ENCODE measurements around the gene SIPA1L3. TPM values are rescaled to one million over a fixed set of nuclear protein-coding genes. Genes with fewer than 3 reads are reported as not detected.
A peak's percentile ranks its signal among the peaks of the same experiment; 100 is the strongest.

Gene SIPA1L3
- total and polyA plus RNA-seq, 2 experiments from 2014 or later = 15.7 to 54.1 TPM

DNA sequence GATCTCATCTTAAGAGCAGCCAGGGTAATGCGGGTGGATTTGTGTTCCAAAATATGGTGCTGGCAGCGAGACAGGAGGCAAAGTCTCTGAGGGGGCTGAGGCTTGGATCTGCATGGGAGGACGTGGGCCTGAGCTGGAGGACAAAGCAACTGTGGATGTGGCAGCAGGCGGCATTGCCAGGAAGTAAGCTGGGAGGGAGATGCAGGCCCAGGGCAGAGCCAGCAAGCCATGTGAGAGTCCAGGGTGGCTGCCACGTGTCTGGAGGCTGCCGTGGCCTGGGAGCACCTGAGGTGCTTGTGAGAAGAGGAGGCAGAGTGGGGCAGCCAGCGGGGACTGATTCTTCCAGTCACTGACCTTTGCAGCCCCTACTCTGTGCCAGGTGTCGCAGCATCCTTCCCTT lies 265.0 kb downstream of the SIPA1L3 start (continued):
- TF ChIP-seq, protein P1, sequence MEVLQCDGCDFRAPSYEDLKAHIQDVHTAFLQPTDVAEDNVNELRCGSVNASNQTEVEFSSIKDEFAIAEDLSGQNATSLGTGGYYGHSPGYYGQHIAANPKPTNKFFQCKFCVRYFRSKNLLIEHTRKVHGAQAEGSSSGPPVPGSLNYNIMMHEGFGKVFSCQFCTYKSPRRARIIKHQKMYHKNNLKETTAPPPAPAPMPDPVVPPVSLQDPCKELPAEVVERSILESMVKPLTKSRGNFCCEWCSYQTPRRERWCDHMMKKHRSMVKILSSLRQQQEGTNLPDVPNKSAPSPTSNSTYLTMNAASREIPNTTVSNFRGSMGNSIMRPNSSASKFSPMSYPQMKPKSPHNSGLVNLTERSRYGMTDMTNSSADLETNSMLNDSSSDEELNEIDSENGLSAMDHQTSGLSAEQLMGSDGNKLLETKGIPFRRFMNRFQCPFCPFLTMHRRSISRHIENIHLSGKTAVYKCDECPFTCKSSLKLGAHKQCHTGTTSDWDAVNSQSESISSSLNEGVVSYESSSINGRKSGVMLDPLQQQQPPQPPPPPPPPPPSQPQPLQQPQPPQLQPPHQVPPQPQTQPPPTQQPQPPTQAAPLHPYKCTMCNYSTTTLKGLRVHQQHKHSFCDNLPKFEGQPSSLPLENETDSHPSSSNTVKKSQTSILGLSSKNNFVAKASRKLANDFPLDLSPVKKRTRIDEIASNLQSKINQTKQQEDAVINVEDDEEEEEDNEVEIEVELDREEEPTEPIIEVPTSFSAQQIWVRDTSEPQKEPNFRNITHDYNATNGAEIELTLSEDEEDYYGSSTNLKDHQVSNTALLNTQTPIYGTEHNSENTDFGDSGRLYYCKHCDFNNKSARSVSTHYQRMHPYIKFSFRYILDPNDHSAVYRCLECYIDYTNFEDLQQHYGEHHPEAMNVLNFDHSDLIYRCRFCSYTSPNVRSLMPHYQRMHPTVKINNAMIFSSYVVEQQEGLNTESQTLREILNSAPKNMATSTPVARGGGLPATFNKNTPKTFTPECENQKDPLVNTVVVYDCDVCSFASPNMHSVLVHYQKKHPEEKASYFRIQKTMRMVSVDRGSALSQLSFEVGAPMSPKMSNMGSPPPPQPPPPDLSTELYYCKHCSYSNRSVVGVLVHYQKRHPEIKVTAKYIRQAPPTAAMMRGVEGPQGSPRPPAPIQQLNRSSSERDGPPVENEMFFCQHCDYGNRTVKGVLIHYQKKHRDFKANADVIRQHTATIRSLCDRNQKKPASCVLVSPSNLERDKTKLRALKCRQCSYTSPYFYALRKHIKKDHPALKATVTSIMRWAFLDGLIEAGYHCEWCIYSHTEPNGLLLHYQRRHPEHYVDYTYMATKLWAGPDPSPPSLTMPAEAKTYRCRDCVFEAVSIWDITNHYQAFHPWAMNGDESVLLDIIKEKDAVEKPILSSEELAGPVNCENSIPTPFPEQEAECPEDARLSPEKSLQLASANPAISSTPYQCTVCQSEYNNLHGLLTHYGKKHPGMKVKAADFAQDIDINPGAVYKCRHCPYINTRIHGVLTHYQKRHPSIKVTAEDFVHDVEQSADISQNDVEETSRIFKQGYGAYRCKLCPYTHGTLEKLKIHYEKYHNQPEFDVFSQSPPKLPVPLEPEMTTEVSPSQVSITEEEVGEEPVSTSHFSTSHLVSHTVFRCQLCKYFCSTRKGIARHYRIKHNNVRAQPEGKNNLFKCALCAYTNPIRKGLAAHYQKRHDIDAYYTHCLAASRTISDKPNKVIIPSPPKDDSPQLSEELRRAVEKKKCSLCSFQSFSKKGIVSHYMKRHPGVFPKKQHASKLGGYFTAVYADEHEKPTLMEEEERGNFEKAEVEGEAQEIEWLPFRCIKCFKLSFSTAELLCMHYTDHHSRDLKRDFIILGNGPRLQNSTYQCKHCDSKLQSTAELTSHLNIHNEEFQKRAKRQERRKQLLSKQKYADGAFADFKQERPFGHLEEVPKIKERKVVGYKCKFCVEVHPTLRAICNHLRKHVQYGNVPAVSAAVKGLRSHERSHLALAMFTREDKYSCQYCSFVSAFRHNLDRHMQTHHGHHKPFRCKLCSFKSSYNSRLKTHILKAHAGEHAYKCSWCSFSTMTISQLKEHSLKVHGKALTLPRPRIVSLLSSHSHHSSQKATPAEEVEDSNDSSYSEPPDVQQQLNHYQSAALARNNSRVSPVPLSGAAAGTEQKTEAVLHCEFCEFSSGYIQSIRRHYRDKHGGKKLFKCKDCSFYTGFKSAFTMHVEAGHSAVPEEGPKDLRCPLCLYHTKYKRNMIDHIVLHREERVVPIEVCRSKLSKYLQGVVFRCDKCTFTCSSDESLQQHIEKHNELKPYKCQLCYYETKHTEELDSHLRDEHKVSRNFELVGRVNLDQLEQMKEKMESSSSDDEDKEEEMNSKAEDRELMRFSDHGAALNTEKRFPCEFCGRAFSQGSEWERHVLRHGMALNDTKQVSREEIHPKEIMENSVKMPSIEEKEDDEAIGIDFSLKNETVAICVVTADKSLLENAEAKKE (CRISPR knock-in tag; IDR thresholded peaks at IDR 0.05) = no peak

DNA sequence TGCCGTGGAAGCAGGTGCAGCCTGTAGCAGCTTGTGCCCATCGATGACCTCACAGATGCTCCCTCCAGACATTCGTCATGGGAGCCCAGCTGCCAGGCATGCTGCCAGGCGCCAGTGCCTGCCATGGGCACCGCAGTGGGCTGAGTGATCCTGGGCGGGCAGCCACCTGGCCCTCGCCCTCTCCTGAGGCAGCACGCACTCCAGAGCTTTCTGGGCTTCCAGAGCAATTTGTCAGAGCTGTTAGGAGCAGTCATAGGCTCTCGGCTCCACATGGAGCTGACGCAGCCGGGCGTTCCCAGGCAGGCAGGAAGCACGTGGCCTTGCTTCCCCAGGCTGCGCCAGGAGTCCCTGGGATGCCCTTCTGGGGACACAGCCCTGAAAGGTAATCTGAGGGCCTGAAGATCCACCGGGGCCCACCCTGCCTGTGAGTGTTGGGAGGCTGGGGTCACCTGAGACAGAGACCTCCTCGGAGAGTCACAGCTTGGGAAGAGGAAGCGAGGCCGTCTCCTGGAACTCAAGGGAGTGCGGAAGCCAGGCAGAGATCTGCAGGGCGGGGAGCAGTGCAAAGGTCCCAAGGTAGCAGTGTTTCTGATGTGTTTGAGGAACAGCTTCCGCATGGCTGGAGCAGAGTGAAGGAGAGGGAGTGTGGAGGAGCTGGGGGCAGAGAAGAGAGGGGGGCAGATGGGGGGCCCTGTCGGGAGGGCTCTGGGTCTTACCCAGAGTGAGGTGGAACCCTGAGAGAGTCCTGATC lies 266.5 kb downstream of the SIPA1L3 start:
- no peak overlapping the region for H3K4me3 ChIP-seq
- H3K27me3 ChIP-seq (ENCODE audit: insufficient read depth) = no peaks in the 10 kb centered on the region
- H3K27me3 Mint-ChIP-seq (ENCODE audit: insufficient read depth, low read depth, poor library complexity) = peaks cover 12% of the 10 kb centered on the region
- no peak overlapping the region for H2AFZ ChIP-seq
- H3K79me2 ChIP-seq (replicated peaks; ENCODE audit: insufficient read depth) = no peaks in the 10 kb centered on the region
- ATAC-seq = no peak; the same call in 2 of the 3 replicates
- no peak overlapping the region for H3K4me3 Mint-ChIP-seq
- H3K4me1 ChIP-seq (ENCODE audit: insufficient read depth) = peaks cover 12% of the 10 kb centered on the region
- H3K4me2 ChIP-seq = no peak overlapping the region
- H3K27ac ChIP-seq (ENCODE audit: low read depth) = peak overlapping the region; percentile 63
- peak overlapping the region; percentile 86 for H3K27ac Mint-ChIP-seq
- peaks cover 3% of the 10 kb centered on the region; the same call in 1 of the 3 replicates for H3K9me3 Mint-ChIP-seq
- H3K36me3 Mint-ChIP-seq (ENCODE audit: low read depth) = peaks cover 3% of the 10 kb centered on the region; the same call in 2 of the 3 replicates
- no peaks in the 10 kb centered on the region for H3K36me3 ChIP-seq (ENCODE audit: insufficient read depth)
- peaks cover 22% of the 10 kb centered on the region for H3K4me1 Mint-ChIP-seq
- peaks cover 4% of the 10 kb centered on the region; the same call in 1 of the 2 replicates for H4K20me1 ChIP-seq (replicated peaks; ENCODE audit: insufficient read depth)
- no peaks in the 10 kb centered on the region for H3F3A ChIP-seq (replicated peaks; ENCODE audit: low read depth)
- DNase-seq (ENCODE audit: low spot score) = no peak
- no peaks in the 10 kb centered on the region for H3K9me2 ChIP-seq (ENCODE audit: insufficient read depth)
- TF ChIP-seq CREB1 (CRISPR knock-in tag; IDR thresholded peaks at IDR 0.05; ENCODE audit: low read depth) (no peak), JUNB (IDR thresholded peaks at IDR 0.05; ENCODE audit: unreplicated experiment) (no peak), STAT1 (IDR thresholded peaks at IDR 0.05; ENCODE audit: unreplicated experiment) (no peak)
- TF ChIP-seq, protein P2, sequence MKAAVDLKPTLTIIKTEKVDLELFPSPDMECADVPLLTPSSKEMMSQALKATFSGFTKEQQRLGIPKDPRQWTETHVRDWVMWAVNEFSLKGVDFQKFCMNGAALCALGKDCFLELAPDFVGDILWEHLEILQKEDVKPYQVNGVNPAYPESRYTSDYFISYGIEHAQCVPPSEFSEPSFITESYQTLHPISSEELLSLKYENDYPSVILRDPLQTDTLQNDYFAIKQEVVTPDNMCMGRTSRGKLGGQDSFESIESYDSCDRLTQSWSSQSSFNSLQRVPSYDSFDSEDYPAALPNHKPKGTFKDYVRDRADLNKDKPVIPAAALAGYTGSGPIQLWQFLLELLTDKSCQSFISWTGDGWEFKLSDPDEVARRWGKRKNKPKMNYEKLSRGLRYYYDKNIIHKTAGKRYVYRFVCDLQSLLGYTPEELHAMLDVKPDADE (IDR thresholded peaks at IDR 0.05) = no peak
- TF ChIP-seq, protein P1 (CRISPR knock-in tag; IDR thresholded peaks at IDR 0.05) = no peak

Measured in GM23338 (cell line).